ENCODE data around the gene MBTD1. TPM values are rescaled to one million over a fixed set of nuclear protein-coding genes. Genes with fewer than 3 reads are reported as not detected.
"Not testable (repeated sequence)": the region's sequence is repeated elsewhere in the genome, so short reads cannot be mapped to it uniquely, and the experiment has no call there.

MBTD1 gene
- polyA plus RNA-seq, 3 donors = 47.6 to 61.2 (median 54.4) TPM

GRCh38 chr17:51214920-51215319 is 44.9 kb downstream of the MBTD1 start:
- DNase-seq (ENCODE audit: extremely low read depth in 1 of 11, low read depth in 9 of 11, low spot score in 4 of 11) = no peak

GRCh38 chr17:51203838-51204237 is 56.0 kb downstream of the MBTD1 start:
- DNase-seq (ENCODE audit: extremely low read depth in 1 of 11, low read depth in 9 of 11, low spot score in 4 of 11) = no peak

GRCh38 chr17:51200846-51201245 is 59.0 kb downstream of the MBTD1 start:
- no peak for DNase-seq (ENCODE audit: extremely low read depth in 1 of 11, low read depth in 9 of 11, low spot score in 4 of 11)

GRCh38 chr17:51200295-51200694 is 59.6 kb downstream of the MBTD1 start:
- DNase-seq (ENCODE audit: extremely low read depth in 1 of 11, low read depth in 9 of 11, low spot score in 4 of 11) = no peak

- no peak for DNase-seq (ENCODE audit: extremely low read depth in 1 of 11, low read depth in 9 of 11, low spot score in 4 of 11)
Observed at GRCh38 chr17:51197754-51198153, 62.1 kb downstream of the MBTD1 start.

GRCh38 chr17:51191895-51192294 is 68.0 kb downstream of the MBTD1 start:
- no peak for DNase-seq (ENCODE audit: extremely low read depth in 1 of 11, low read depth in 9 of 11, low spot score in 4 of 11)

GRCh38 chr17:51189628-51190027 is 70.2 kb downstream of the MBTD1 start:
- no peak for DNase-seq (ENCODE audit: extremely low read depth in 1 of 11, low read depth in 9 of 11, low spot score in 4 of 11)

GRCh38 chr17:51189162-51189561 is 70.7 kb downstream of the MBTD1 start:
- DNase-seq (ENCODE audit: extremely low read depth in 1 of 11, low read depth in 9 of 11, low spot score in 4 of 11) = no peak

- no peak for DNase-seq (ENCODE audit: extremely low read depth in 1 of 11, low read depth in 9 of 11, low spot score in 4 of 11)
Observed at GRCh38 chr17:51188271-51188833, 71.5 kb downstream of the MBTD1 start.

GRCh38 chr17:51185763-51186332 is 74.0 kb downstream of the MBTD1 start:
- no peak for DNase-seq (ENCODE audit: extremely low read depth in 1 of 11, low read depth in 9 of 11, low spot score in 4 of 11)

GRCh38 chr17:51184124-51184523 is 75.7 kb downstream of the MBTD1 start:
- DNase-seq (ENCODE audit: extremely low read depth in 1 of 11, low read depth in 9 of 11, low spot score in 4 of 11) = no peak

GRCh38 chr17:51180486-51180885 is 79.4 kb downstream of the MBTD1 start:
- no peak for DNase-seq (ENCODE audit: extremely low read depth in 1 of 11, low read depth in 9 of 11, low spot score in 4 of 11)

- not testable (repeated sequence) for DNase-seq (ENCODE audit: extremely low read depth in 1 of 11, low read depth in 9 of 11, low spot score in 4 of 11)
Observed at GRCh38 chr17:51172030-51172429, 87.8 kb downstream of the MBTD1 start.

GRCh38 chr17:51170736-51171135 is 89.1 kb downstream of the MBTD1 start:
- no peak for DNase-seq (ENCODE audit: extremely low read depth in 1 of 11, low read depth in 9 of 11, low spot score in 4 of 11)

- DNase-seq (ENCODE audit: extremely low read depth in 1 of 11, low read depth in 9 of 11, low spot score in 4 of 11) = no peak
Observed at GRCh38 chr17:51169340-51169739, 90.5 kb downstream of the MBTD1 start.

- peak in 2 of 11 donors; percentile 24 to 52 for DNase-seq (ENCODE audit: extremely low read depth in 1 of 11, low read depth in 9 of 11, low spot score in 4 of 11)
Observed at GRCh38 chr17:51166987-51167931, 92.6 kb downstream of the MBTD1 start.

GRCh38 chr17:51166198-51166986 is 93.5 kb downstream of the MBTD1 start, which contains the start of gene NME2:
Gene NME2 (plus strand): TSS chr17:51166411. CDS start chr17:51166831, 420 bp downstream.
- peak in 10 of 11 donors; percentile 66 to 85 (median 80) for DNase-seq (ENCODE audit: extremely low read depth in 1 of 11, low read depth in 9 of 11, low spot score in 4 of 11)

- DNase-seq (ENCODE audit: extremely low read depth in 1 of 11, low read depth in 9 of 11, low spot score in 4 of 11) = no peak
Observed at GRCh38 chr17:51165680-51166197, 94.1 kb downstream of the MBTD1 start.

All from renal cortex interstitium (tissue), 11 donors.